NK-92 (cell line): ENCODE measurements around the gene PSMB4.
"Not testable (repeated sequence)": the region's sequence is repeated elsewhere in the genome, so short reads cannot be mapped to it uniquely, and the experiment has no call there.

ENCODE experiments used
- DNase-seq: peaks from one replicate; lab custom pipeline; 2025; ENCODE audit not compliant: unreplicated experiment; lab: John Stamatoyannopoulos, UW

PSMB4 gene

GRCh38 chr1:151399324-151400171 is at the start of gene PSMB4:
Gene PSMB4, plus strand, starts transcription at chr1:151399573. Its CDS starts 15 bp downstream, at chr1:151399588.
- peak; percentile 17 for DNase-seq

- DNase-seq: not testable (repeated sequence)
Measured at GRCh38 chr1:151350323-151350722, 49.0 kb upstream of the PSMB4 start.

- no peak for DNase-seq
Measured at GRCh38 chr1:151352021-151352718, 47.2 kb upstream of the PSMB4 start.

GRCh38 chr1:151356696-151357095 is 42.7 kb upstream of the PSMB4 start:
- no peak for DNase-seq

GRCh38 chr1:151361883-151362282 is 37.5 kb upstream of the PSMB4 start:
- DNase-seq: no peak

- no peak for DNase-seq
Measured at GRCh38 chr1:151362308-151363155, 36.8 kb upstream of the PSMB4 start.

- DNase-seq: no peak
Measured at GRCh38 chr1:151364996-151365395, 34.4 kb upstream of the PSMB4 start.

GRCh38 chr1:151367658-151368392 is 31.5 kb upstream of the PSMB4 start:
- DNase-seq: no peak

- DNase-seq: no peak
Measured at GRCh38 chr1:151368393-151369301, 30.7 kb upstream of the PSMB4 start.

- DNase-seq: no peak
Measured at GRCh38 chr1:151369302-151369610, 30.1 kb upstream of the PSMB4 start.

GRCh38 chr1:151369621-151370048 is 29.7 kb upstream of the PSMB4 start:
- no peak for DNase-seq

GRCh38 chr1:151370211-151370911 is 29.0 kb upstream of the PSMB4 start:
- no peak for DNase-seq

GRCh38 chr1:151371370-151372057 is 27.9 kb upstream of the PSMB4 start:
- no peak for DNase-seq

GRCh38 chr1:151372058-151372934 is 27.1 kb upstream of the PSMB4 start, which contains the start of gene SELENBP1:
Gene SELENBP1, minus strand, starts transcription at chr1:151372705. Its CDS starts 64 bp downstream, at chr1:151372641.
- DNase-seq: no peak

- DNase-seq: no peak
Measured at GRCh38 chr1:151373196-151373595, 26.2 kb upstream of the PSMB4 start.

- no peak for DNase-seq
Measured at GRCh38 chr1:151377150-151377884, 22.1 kb upstream of the PSMB4 start.

- DNase-seq: no peak
Measured at GRCh38 chr1:151384584-151384983, 14.8 kb upstream of the PSMB4 start.
